Gastroesophageal sphincter (tissue), 4 donors: ENCODE measurements around the gene DNAJB6. TPM values are rescaled to one million over a fixed set of nuclear protein-coding genes. Genes with fewer than 3 reads are reported as not detected.

Experiments
- ATAC-seq: fragments of 150-250 bp; one replicate; pipeline ENCODE4 v1.9.1; 2016; ENCODE audit warnings: mild to moderate bottlenecking, moderate library complexity
- H3K27ac ChIP-seq, 4 donors: fragments of 200-600 bp; sonication (generic) in 3 of 4; 1 replicate in 3 of 4; 2 replicates in 1 of 4; pipeline ENCODE4 v1.5.1; 2016 to 2019
- H3K27me3 ChIP-seq: fragments of 200-600 bp; sonication (generic); one replicate; pipeline ENCODE4 v1.5.1; 2019
- H3K36me3 ChIP-seq, 2 donors: fragments of 200-600 bp; sonication (generic); one replicate each; pipeline ENCODE4 v1.5.1; 2019; ENCODE audit warnings: control low read depth in 1 of 2
- H3K4me1 ChIP-seq, 3 donors: fragments of 200-600 bp; sonication (generic); 1 replicate in 2 of 3; 2 replicates in 1 of 3; pipeline ENCODE4 v1.5.1; 2016 to 2019; ENCODE audit warnings: control low read depth in 2 of 3
- H3K4me3 ChIP-seq, 2 donors: fragments of 200-600 bp; sonication (generic); one replicate each; pipeline ENCODE4 v1.5.1; 2019; ENCODE audit warnings: mild to moderate bottlenecking in 1 of 2, moderate library complexity in 1 of 2
- H3K9me3 ChIP-seq, 3 donors: fragments of 200-600 bp; sonication (generic); one replicate each; pipeline ENCODE4 v1.5.1; 2017 to 2019; ENCODE audit warnings: control low read depth in 2 of 3
- EP300 ChIP-seq: sonication (generic); formaldehyde crosslinking; IDR thresholded peaks from one replicate; pipeline ENCODE4 v1.6.1; 2017; ENCODE audit warnings: antibody characterized with exemption, mild to moderate bottlenecking
- POLR2A ChIP-seq, 2 donors: fragments of 450-650 bp; IDR thresholded peaks; one replicate each; pipeline ENCODE4 v1.6.1; 2017; ENCODE audit warnings: antibody characterized with exemption in 2 of 2, mild to moderate bottlenecking in 2 of 2, moderate library complexity in 1 of 2
- POLR2AphosphoS5 ChIP-seq: sonication (generic); formaldehyde crosslinking; IDR thresholded peaks from one replicate; pipeline ENCODE4 v1.6.1; 2017; ENCODE audit warnings: antibody characterized with exemption
- WGBS, 2 donors: methylation state at CpG; one replicate each; pipeline ENCODE4 v1.1.5; 2018; ENCODE audit warnings: low coverage in 1 of 2; 5-methylcytosine and 5-hydroxymethylcytosine counted together
- total RNA-seq, 4 donors: library from RNA; depleted of rRNA; stranded (reverse); fragments of >200 nt; gene quantifications; one replicate each; pipeline ENCODE4 v1.1.0, GENCODE V29; 2016
- TF ChIP-seq, protein P1 (sequence below), 4 experiments: fragments of 200-600 bp in 2 of 4; fragments of 450-650 bp in 2 of 4; sonication (generic) in 1 of 4; IDR thresholded peaks; one replicate each; pipeline ENCODE4 v1.5.1; 2017 to 2019; ENCODE audit warnings: antibody characterized with exemption in 4 of 4, mild to moderate bottlenecking in 2 of 4, moderate library complexity in 2 of 4

DNAJB6 gene
- total RNA-seq, 4 donors from 2014 or later: 117 to 195 (median 148) TPM

DNA sequence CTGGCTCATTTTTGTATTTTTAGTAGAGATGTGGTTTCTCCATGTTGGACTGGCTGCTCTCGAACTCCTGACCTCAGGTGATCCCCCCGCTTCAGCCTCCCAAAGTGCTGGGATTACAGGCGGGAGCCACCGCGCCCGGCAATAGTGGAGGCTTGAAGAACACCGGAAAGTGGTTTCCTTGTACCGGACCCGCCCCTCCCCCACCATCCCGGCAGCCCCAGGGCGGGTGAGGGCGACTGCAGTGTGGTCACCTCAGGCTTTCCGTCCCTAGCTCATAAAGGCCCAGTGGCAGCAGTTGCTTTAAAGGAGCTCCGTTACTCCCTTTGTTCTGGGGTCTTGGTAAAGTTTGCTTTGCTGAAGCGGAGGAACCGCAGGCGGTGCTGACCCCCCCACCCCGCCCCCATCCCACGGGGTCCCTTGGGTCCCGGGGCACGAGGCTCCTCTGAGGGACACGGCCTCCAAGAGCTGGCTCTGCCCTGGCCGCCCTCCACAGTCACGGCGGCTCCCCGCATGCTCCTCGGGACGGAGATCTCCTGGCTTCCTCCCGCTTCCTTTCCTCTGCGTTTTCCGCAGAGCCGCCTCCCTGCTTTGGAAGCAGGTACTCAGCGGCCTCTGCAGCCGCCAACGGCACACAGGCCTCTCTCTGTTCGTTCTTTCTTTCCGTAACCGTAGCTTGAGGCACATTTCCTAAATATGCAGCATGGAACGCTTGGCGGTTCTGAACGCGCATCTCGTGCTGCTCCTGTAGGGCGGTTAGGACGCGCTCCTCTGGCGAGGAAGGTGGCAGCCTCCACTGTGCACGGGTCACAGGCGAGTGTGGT is 77.3 kb downstream of the DNAJB6 start:
- H3K9me3 ChIP-seq: no peaks in the 10 kb centered on the region
- H3K27me3 ChIP-seq: no peaks in the 10 kb centered on the region
- WGBS, 2 donors: 93% methylated on average over 12 of the region's 49 CpGs; no CpG with 5 or more reads in 1 of the 2 donors
- no peak for ATAC-seq
- peaks cover 0 to 93% of the 10 kb centered on the region in 2 donors for H3K36me3 ChIP-seq
- H3K4me3 ChIP-seq: no peak overlapping the region
- no peak overlapping the region for H3K27ac ChIP-seq
- no peak for TF ChIP-seq POLR2AphosphoS5
- TF ChIP-seq, protein P1, sequence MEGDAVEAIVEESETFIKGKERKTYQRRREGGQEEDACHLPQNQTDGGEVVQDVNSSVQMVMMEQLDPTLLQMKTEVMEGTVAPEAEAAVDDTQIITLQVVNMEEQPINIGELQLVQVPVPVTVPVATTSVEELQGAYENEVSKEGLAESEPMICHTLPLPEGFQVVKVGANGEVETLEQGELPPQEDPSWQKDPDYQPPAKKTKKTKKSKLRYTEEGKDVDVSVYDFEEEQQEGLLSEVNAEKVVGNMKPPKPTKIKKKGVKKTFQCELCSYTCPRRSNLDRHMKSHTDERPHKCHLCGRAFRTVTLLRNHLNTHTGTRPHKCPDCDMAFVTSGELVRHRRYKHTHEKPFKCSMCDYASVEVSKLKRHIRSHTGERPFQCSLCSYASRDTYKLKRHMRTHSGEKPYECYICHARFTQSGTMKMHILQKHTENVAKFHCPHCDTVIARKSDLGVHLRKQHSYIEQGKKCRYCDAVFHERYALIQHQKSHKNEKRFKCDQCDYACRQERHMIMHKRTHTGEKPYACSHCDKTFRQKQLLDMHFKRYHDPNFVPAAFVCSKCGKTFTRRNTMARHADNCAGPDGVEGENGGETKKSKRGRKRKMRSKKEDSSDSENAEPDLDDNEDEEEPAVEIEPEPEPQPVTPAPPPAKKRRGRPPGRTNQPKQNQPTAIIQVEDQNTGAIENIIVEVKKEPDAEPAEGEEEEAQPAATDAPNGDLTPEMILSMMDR (IDR thresholded peaks at IDR 0.05): no peak
- no peak for TF ChIP-seq EP300
- no peak for TF ChIP-seq POLR2A (IDR thresholded peaks at IDR 0.05)
- H3K4me1 ChIP-seq: no peaks in the 10 kb centered on the region

DNA sequence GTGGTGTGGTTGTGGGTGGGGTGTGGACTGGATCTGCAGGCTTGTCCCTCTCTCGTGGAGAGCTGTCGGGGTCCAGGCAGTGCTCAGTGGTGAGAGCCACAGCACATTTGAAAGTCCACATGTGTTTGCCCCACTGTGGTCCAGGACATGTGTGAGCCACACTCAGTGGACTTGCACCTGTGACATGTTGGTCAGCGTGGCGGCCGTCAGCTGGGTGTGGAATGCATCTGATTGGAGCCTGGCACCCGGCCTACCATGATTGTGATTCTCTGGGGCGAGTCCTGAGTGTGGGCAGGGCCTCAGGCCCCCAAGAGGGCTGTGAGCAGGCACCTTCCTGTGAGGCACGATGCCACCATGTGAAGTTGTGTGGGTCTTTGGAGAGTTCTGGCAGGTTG is 77.9 kb downstream of the DNAJB6 start:
- ATAC-seq: no peak
- Histone ChIP-seq H3K27me3 (no peaks in the 10 kb centered on the region), H3K4me3 (no peak overlapping the region), H3K27ac (no peak overlapping the region), H3K9me3 (no peaks in the 10 kb centered on the region), H3K36me3 (peaks cover 0 to 92% of the 10 kb centered on the region in 2 donors), H3K4me1 (no peaks in the 10 kb centered on the region)
- no CpG with 5 or more reads among the region's 8 CpGs for WGBS, 2 donors
- TF ChIP-seq, protein P1 (IDR thresholded peaks at IDR 0.05): no peak
- TF ChIP-seq POLR2A (IDR thresholded peaks at IDR 0.05) (no peak), EP300 (no peak), POLR2AphosphoS5 (no peak)

DNA sequence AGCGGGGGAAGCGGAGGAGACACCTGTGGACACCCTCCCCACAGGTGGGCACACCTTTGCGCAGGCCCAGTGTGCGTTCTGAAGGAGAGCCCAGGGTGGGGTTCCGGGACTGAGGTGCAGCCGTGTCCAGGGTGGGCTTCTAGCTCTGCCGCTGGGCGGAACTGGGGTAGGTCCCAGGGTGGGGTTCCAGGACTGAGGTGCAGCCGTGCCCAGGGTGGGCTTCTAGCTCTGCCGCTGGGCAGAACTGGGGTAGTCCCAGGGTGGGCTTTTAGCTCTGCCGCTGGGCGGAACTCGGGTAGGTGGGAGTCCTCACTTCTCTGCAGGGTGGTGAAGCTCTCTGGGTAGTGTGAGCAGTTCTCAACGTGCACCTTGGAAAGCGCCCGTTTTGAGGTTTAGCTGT is 78.7 kb downstream of the DNAJB6 start:
- WGBS, 2 donors: 90% methylated on average over 7 of the region's 16 CpGs; no CpG with 5 or more reads in 1 of the 2 donors
- Histone ChIP-seq H3K4me1 (no peaks in the 10 kb centered on the region), H3K36me3 (peaks cover 0 to 89% of the 10 kb centered on the region in 2 donors), H3K4me3 (no peak overlapping the region), H3K9me3 (no peaks in the 10 kb centered on the region), H3K27me3 (no peaks in the 10 kb centered on the region), H3K27ac (no peak overlapping the region)
- no peak for ATAC-seq
- TF ChIP-seq, protein P1 (IDR thresholded peaks at IDR 0.05): no peak
- TF ChIP-seq POLR2AphosphoS5: no peak
- no peak for TF ChIP-seq POLR2A (IDR thresholded peaks at IDR 0.05)
- no peak for TF ChIP-seq EP300

DNA sequence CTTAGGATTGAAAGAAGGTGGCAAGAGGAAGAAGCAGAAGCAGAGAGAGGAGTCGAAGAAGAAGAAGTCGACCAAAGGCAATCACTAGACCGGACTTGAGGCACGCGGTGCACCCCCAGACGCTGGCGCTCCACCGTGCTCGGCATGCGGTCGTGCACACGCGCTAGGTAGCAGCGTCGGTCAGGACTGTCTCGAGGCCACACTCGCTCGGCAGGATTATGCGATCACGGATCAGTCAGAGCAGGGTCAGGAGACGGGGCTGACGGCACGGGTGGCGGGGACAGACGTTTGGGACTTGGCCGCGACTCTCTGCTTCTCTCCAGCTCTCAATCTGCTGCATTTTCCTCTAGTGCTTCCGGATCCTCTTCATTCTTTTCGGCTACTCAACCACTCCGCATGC is 79.2 kb downstream of the DNAJB6 start:
- Histone ChIP-seq H3K27me3 (no peaks in the 10 kb centered on the region), H3K27ac (no peak overlapping the region), H3K9me3 (no peaks in the 10 kb centered on the region), H3K4me1 (no peaks in the 10 kb centered on the region), H3K4me3 (no peak overlapping the region), H3K36me3 (peaks cover 0 to 87% of the 10 kb centered on the region in 2 donors)
- WGBS, 2 donors: 91 to 95% methylated on average over 6 to 24 of the region's 30 CpGs
- TF ChIP-seq EP300 (no peak), POLR2A (IDR thresholded peaks at IDR 0.05) (no peak), POLR2AphosphoS5 (no peak)
- TF ChIP-seq, protein P1 (IDR thresholded peaks at IDR 0.05): no peak
- no peak for ATAC-seq
